T-helper 17 cell (primary cell): ENCODE data around the gene PPDPF. TPM values are rescaled to one million over a fixed set of nuclear protein-coding genes. Genes with fewer than 3 reads are reported as not detected.

Source experiments
- ATAC-seq: fragments of 150-1000 bp; cut with Tn5 transposase; 2 replicates; pipeline ENCODE4 v1.10.0; 2021; ENCODE audit warnings: mild to moderate bottlenecking, moderate library complexity
- DNase-seq, 3 donors: peaks; one replicate each; pipeline versions ENCODE4 v3.0.0 to v3.0.0-alpha.2; 2020 to 2021
- H3K9me3 ChIP-seq: one replicate; pipeline ENCODE4 v1.7.0; 2013; ENCODE audit warnings: low read length, mild to moderate bottlenecking; ENCODE audit not compliant: control insufficient read depth, poor library complexity, severe bottlenecking
- H3K27ac Mint-ChIP-seq: one replicate; pipeline ENCODE4 v1.8.0; 2022; ENCODE audit warnings: mild to moderate bottlenecking, moderate library complexity, mixed read lengths
- H3K27me3 Mint-ChIP-seq: one replicate; pipeline ENCODE4 v1.8.0; 2022; ENCODE audit warnings: mixed read lengths
- H3K36me3 Mint-ChIP-seq: one replicate; pipeline ENCODE4 v1.8.0; 2022; ENCODE audit warnings: low read depth, mixed read lengths
- H3K4me1 Mint-ChIP-seq: one replicate; pipeline ENCODE4 v1.8.0; 2022; ENCODE audit warnings: mild to moderate bottlenecking, mixed read lengths
- H3K4me3 Mint-ChIP-seq: one replicate; pipeline ENCODE4 v1.8.0; 2022; ENCODE audit warnings: mild to moderate bottlenecking, moderate library complexity, mixed read lengths
- total RNA-seq, 4 donors: library from RNA in 2 of 4; stranded (reverse) in 2 of 4; gene quantifications; one replicate each; pipeline ENCODE4 v1.2.3 and lab custom pipeline; 2022 to 2026

Gene PPDPF
- total RNA-seq, 2 donors from 2014 or later: 149 to 271 TPM

- no peak for ATAC-seq
- Mint-ChIP-seq H3K4me1 (peaks cover 8% of the 10 kb centered on the region), H3K27ac (peak overlapping the region; percentile 4), H3K36me3 (no peaks in the 10 kb centered on the region), H3K4me3 (no peak overlapping the region), H3K27me3 (peaks cover 55% of the 10 kb centered on the region)
- H3K9me3 ChIP-seq: no peaks in the 10 kb centered on the region
- no peak for DNase-seq
These were observed 39.1 kb upstream of the PPDPF start for GRCh38 chr20:63481503-63481902.

GRCh38 chr20:63482021-63482587, 38.5 kb upstream of the PPDPF start:
- H3K9me3 ChIP-seq: no peaks in the 10 kb centered on the region
- Mint-ChIP-seq H3K4me1 (peaks cover 8% of the 10 kb centered on the region), H3K36me3 (no peaks in the 10 kb centered on the region), H3K27ac (peak overlapping the region; percentile 4), H3K27me3 (peaks cover 50% of the 10 kb centered on the region), H3K4me3 (no peak overlapping the region)
- no peak for DNase-seq
- ATAC-seq: no peak

- no peak overlapping the region for H3K4me3 Mint-ChIP-seq
These were observed 36.7 kb upstream of the PPDPF start for GRCh38 chr20:63483834-63484233.

GRCh38 chr20:63484236-63484635, 36.3 kb upstream of the PPDPF start:
- H3K4me1 Mint-ChIP-seq: peaks cover 7% of the 10 kb centered on the region
- no peak overlapping the region for H3K27ac Mint-ChIP-seq
- H3K9me3 ChIP-seq: no peaks in the 10 kb centered on the region
- no peaks in the 10 kb centered on the region for H3K36me3 Mint-ChIP-seq
- DNase-seq (no peak), ATAC-seq (no peak)
- no peak overlapping the region for H3K4me3 Mint-ChIP-seq
- peaks cover 38% of the 10 kb centered on the region for H3K27me3 Mint-ChIP-seq

More at GRCh38 chr20:63483834-63484233, 36.7 kb upstream of the PPDPF start:
- no peak for DNase-seq
- Mint-ChIP-seq H3K4me1 (peaks cover 7% of the 10 kb centered on the region), H3K36me3 (no peaks in the 10 kb centered on the region), H3K27me3 (peaks cover 39% of the 10 kb centered on the region), H3K27ac (no peak overlapping the region)
- no peaks in the 10 kb centered on the region for H3K9me3 ChIP-seq
- ATAC-seq: no peak

GRCh38 chr20:63484651-63485403, 35.7 kb upstream of the PPDPF start:
- no peaks in the 10 kb centered on the region for H3K36me3 Mint-ChIP-seq
- no peaks in the 10 kb centered on the region for H3K9me3 ChIP-seq
- H3K27me3 Mint-ChIP-seq: peaks cover 36% of the 10 kb centered on the region
- peaks cover 7% of the 10 kb centered on the region for H3K4me1 Mint-ChIP-seq
- no peak overlapping the region for H3K4me3 Mint-ChIP-seq
- H3K27ac Mint-ChIP-seq: no peak overlapping the region
- DNase-seq (no peak), ATAC-seq (no peak)

GRCh38 chr20:63486300-63486855, 34.2 kb upstream of the PPDPF start:
- H3K27ac Mint-ChIP-seq: no peak overlapping the region
- no peak overlapping the region for H3K4me3 Mint-ChIP-seq
- peaks cover under 1% of the 10 kb centered on the region for H3K36me3 Mint-ChIP-seq
- ATAC-seq (no peak), DNase-seq (no peak)
- H3K9me3 ChIP-seq: no peaks in the 10 kb centered on the region
- H3K27me3 Mint-ChIP-seq: peaks cover 26% of the 10 kb centered on the region
- peaks cover 6% of the 10 kb centered on the region for H3K4me1 Mint-ChIP-seq

- H3K27me3 Mint-ChIP-seq: peaks cover 20% of the 10 kb centered on the region
- ATAC-seq (no peak), DNase-seq (no peak)
- no peak overlapping the region for H3K27ac Mint-ChIP-seq
- no peak overlapping the region for H3K4me3 Mint-ChIP-seq
- H3K9me3 ChIP-seq: no peaks in the 10 kb centered on the region
- peaks cover 2% of the 10 kb centered on the region for H3K36me3 Mint-ChIP-seq
- peaks cover 4% of the 10 kb centered on the region for H3K4me1 Mint-ChIP-seq
These were observed 33.3 kb upstream of the PPDPF start for GRCh38 chr20:63487116-63487764.

- H3K36me3 Mint-ChIP-seq: peaks cover 2% of the 10 kb centered on the region
- no peak for DNase-seq
- peaks cover 14% of the 10 kb centered on the region for H3K27me3 Mint-ChIP-seq
These were observed 32.8 kb upstream of the PPDPF start for GRCh38 chr20:63487781-63488241.

GRCh38 chr20:63488315-63489251, 32.0 kb upstream of the PPDPF start:
- H3K4me3 Mint-ChIP-seq: no peak overlapping the region
- H3K36me3 Mint-ChIP-seq: peaks cover 2% of the 10 kb centered on the region
- DNase-seq (no peak), ATAC-seq (no peak)
- H3K27me3 Mint-ChIP-seq: peaks cover 10% of the 10 kb centered on the region
- H3K4me1 Mint-ChIP-seq: no peaks in the 10 kb centered on the region
- no peak overlapping the region for H3K27ac Mint-ChIP-seq
- H3K9me3 ChIP-seq: no peaks in the 10 kb centered on the region

More at GRCh38 chr20:63487781-63488241, 32.8 kb upstream of the PPDPF start:
- Mint-ChIP-seq H3K4me3 (no peak overlapping the region), H3K27ac (no peak overlapping the region), H3K4me1 (peaks cover 2% of the 10 kb centered on the region)
- H3K9me3 ChIP-seq: no peaks in the 10 kb centered on the region
- no peak for ATAC-seq

- H3K9me3 ChIP-seq: no peaks in the 10 kb centered on the region
- Mint-ChIP-seq H3K27ac (no peak overlapping the region), H3K4me1 (no peaks in the 10 kb centered on the region), H3K27me3 (peaks cover 10% of the 10 kb centered on the region), H3K36me3 (peaks cover 2% of the 10 kb centered on the region), H3K4me3 (no peak overlapping the region)
- ATAC-seq (no peak), DNase-seq (no peak)
These were observed 30.1 kb upstream of the PPDPF start for GRCh38 chr20:63490416-63490815.

- ATAC-seq (no peak), DNase-seq (no peak)
- Mint-ChIP-seq H3K4me3 (no peak overlapping the region), H3K27ac (no peak overlapping the region), H3K4me1 (no peaks in the 10 kb centered on the region), H3K27me3 (peaks cover 8% of the 10 kb centered on the region), H3K36me3 (peaks cover 2% of the 10 kb centered on the region)
- H3K9me3 ChIP-seq: no peaks in the 10 kb centered on the region
These were observed 29.5 kb upstream of the PPDPF start for GRCh38 chr20:63491078-63491477.

- no peak overlapping the region for H3K27ac Mint-ChIP-seq
- DNase-seq (no peak), ATAC-seq (no peak)
- peaks cover 6% of the 10 kb centered on the region for H3K27me3 Mint-ChIP-seq
- H3K4me3 Mint-ChIP-seq: no peak overlapping the region
- H3K4me1 Mint-ChIP-seq: peaks cover 2% of the 10 kb centered on the region
- peaks cover 2% of the 10 kb centered on the region for H3K36me3 Mint-ChIP-seq
- no peaks in the 10 kb centered on the region for H3K9me3 ChIP-seq
These were observed 28.8 kb upstream of the PPDPF start for GRCh38 chr20:63491635-63492230.
